ENCODE measurements around the gene HP. TPM values are rescaled to one million over a fixed set of nuclear protein-coding genes. Genes with fewer than 3 reads are reported as not detected.

The HP gene
- total RNA-seq = 0.23 TPM

GRCh38 chr16:72054254-72054847 lies at the start of gene HP:
TSS of gene HP (plus strand) at chr16:72054505. CDS start at chr16:72054653, 148 bp downstream.

GRCh38 chr16:72008424-72009216 lies 45.7 kb upstream of the HP start, which contains the start of gene DHODH:
TSS of gene DHODH (plus strand) at chr16:72008744. CDS start at chr16:72008765, 21 bp downstream.

GRCh38 chr16:72093448-72094265 lies 39.4 kb downstream of the HP start, which contains the start of the genes DHX38 and TXNL4B:
TSS of gene DHX38 (plus strand) at chr16:72093847. CDS start at chr16:72096158, 2,311 bp downstream.
TSS of gene TXNL4B (minus strand) at chr16:72093620. CDS start at chr16:72090749, 2,871 bp downstream.

Other genes with a start within 250 kb of the HP start
- 111 TPM for gene AP1G1, start 245.7 kb upstream of the HP start, total RNA-seq
- gene ATXN1L, start 208.5 kb upstream of the HP start, total RNA-seq = 14.3 TPM
- gene ZNF821, start 170.3 kb upstream of the HP start, total RNA-seq = 30.4 TPM
- 107 TPM for gene IST1, start 159.0 kb upstream of the HP start, total RNA-seq
- gene PKD1L3, start 54.1 kb upstream of the HP start, total RNA-seq = under 0.01 TPM
- 3.9 TPM for gene DHODH, start 45.8 kb upstream of the HP start, total RNA-seq
- 3.7 TPM for gene HPR, start 8.7 kb downstream of the HP start, total RNA-seq
- gene TXNL4B, start 39.1 kb downstream of the HP start, total RNA-seq = 11.3 TPM
- gene DHX38, start 39.3 kb downstream of the HP start, total RNA-seq = 45.4 TPM
- 1.2 TPM for gene PMFBP1, start 117.7 kb downstream of the HP start, total RNA-seq

Measured in diencephalon (tissue), 1 donor.